ENCODE data around the gene IQSEC3.
"Not testable (repeated sequence)": the region's sequence is repeated elsewhere in the genome, so short reads cannot be mapped to it uniquely, and the experiment has no call there.

IQSEC3 gene

DNA sequence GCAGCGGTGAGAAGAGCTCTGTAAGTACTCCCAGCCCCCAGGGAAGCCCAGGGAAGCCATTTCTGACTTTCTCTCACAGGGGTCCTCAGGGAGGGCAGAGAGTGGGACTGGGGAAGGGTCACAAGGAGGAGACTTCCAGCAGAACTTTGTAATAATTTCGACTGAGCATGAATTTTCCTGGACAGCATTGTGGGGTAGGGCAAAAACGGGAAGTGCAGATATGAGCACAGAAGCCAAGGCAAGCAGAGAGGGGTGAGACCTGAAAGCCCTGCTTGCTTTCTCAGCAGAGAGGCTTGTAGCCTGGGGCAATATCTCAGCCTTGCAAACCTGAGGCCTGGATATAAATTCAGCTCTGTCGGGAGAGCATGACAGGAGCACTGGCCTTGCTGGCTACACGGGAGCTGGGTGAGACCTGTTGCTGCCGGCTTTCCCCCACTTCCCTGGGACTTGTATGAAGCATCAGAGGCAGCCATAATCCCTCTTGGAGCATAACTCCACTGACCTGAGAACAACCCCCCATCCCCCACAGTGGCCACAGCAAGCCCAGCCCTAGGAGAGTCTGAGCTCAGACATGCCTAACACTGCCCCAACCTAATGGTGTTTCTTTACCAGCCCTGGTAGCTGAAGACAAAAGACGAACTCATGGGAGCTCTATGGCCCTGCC, 9.8 kb upstream of the IQSEC3 start:
- no peak for DNase-seq (ENCODE audit: low read depth)
- H3K4me3 ChIP-seq (ENCODE audit: low read length) = no peak overlapping the region
- TF ChIP-seq, protein P1, sequence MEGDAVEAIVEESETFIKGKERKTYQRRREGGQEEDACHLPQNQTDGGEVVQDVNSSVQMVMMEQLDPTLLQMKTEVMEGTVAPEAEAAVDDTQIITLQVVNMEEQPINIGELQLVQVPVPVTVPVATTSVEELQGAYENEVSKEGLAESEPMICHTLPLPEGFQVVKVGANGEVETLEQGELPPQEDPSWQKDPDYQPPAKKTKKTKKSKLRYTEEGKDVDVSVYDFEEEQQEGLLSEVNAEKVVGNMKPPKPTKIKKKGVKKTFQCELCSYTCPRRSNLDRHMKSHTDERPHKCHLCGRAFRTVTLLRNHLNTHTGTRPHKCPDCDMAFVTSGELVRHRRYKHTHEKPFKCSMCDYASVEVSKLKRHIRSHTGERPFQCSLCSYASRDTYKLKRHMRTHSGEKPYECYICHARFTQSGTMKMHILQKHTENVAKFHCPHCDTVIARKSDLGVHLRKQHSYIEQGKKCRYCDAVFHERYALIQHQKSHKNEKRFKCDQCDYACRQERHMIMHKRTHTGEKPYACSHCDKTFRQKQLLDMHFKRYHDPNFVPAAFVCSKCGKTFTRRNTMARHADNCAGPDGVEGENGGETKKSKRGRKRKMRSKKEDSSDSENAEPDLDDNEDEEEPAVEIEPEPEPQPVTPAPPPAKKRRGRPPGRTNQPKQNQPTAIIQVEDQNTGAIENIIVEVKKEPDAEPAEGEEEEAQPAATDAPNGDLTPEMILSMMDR (conservative IDR thresholded peaks at IDR 0.05; ENCODE audit: low read length) = no peak

DNA sequence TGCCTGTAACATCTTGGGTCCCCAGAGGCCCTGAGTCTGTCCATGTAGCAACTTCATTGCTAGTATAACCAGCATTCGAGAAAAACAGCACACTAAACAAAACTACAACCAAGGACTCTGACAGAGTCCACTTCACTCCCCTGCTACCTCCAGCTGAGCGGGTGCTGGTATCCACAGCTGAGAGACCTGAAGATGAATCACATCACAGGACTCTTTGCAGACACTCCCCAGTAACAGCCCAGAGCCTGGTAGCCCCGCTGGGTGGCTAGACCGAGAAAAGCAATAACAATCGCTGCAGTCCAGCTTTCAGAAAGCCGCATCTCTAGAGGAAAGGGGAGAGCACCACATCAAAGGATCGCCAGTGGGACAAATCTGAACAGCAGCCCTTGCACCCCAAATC, 9.0 kb upstream of the IQSEC3 start:
- no peak for DNase-seq (ENCODE audit: low read depth)
- H3K4me3 ChIP-seq (ENCODE audit: low read length) = no peak overlapping the region
- TF ChIP-seq, protein P1 (conservative IDR thresholded peaks at IDR 0.05; ENCODE audit: low read length) = no peak

DNA sequence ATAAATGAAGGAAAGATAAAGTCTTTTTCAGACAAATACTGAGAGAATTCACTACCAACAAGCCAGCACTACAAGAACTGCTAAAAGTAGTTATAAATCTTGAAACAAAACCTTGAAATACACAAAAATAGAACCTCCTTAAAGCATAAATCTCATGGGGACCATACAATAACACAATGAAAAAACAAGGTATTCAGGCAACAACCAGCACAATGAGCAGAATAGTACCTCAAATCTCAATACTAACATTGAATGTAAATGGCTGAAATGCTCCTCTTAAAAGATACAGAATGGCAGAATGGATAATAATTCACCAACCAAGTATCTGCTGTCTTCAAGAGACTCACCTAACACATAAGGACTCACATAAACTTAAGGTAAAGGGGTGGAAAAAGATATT, 7.7 kb upstream of the IQSEC3 start:
- no peak for DNase-seq (ENCODE audit: low read depth)
- TF ChIP-seq, protein P1 (conservative IDR thresholded peaks at IDR 0.05; ENCODE audit: low read length) = no peak
- no peak overlapping the region for H3K4me3 ChIP-seq (ENCODE audit: low read length)

DNA sequence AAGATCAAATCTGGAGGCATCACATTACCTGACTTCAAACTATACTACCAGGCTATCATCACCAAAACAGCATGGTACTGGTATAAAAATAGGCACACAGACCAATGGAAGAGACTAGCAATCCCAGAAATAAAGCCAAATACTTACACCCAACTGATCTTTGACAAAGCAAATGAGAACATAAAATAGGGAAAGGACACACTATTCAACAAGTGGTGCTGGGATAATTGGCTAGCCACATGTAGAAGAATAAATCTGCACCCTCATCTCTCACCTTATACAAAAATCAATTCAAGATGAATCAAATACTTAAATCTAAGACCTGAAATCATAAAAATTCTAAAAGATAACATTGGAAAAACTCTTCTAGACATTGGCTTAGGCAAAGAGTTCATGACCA, 4.7 kb upstream of the IQSEC3 start:
- H3K4me3 ChIP-seq (ENCODE audit: low read length); DNase-seq (ENCODE audit: low read depth): not testable (repeated sequence)

DNA sequence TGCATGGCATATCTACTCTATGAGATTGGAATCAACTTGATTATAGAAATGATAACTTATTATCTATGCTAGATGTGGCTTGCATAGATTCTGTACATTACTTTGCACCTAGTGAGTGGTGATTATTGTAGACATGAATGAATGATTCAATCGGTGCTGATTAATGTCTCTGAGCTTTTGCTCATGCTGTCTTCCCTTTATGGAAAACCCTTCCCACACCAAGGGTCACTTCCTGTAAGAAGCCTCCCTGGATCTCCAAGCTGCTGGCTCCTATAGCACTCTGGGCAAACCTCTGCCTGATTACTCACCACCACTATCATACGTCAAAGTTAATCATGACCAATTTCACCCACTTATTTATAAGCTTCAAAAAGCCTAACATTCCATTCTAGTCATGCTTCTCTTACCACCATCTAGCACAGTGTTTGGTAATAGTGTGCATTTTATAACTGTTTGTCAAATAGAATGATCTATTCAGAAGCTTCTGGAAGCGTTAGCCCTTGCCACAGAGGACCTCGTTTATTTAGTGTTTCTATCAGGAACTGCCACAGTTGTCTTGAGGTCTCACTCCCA, 990 bp upstream of the IQSEC3 start:
- peak; percentile 58 for DNase-seq (ENCODE audit: low read depth)
- not testable (repeated sequence) for H3K4me3 ChIP-seq (ENCODE audit: low read length)

DNA sequence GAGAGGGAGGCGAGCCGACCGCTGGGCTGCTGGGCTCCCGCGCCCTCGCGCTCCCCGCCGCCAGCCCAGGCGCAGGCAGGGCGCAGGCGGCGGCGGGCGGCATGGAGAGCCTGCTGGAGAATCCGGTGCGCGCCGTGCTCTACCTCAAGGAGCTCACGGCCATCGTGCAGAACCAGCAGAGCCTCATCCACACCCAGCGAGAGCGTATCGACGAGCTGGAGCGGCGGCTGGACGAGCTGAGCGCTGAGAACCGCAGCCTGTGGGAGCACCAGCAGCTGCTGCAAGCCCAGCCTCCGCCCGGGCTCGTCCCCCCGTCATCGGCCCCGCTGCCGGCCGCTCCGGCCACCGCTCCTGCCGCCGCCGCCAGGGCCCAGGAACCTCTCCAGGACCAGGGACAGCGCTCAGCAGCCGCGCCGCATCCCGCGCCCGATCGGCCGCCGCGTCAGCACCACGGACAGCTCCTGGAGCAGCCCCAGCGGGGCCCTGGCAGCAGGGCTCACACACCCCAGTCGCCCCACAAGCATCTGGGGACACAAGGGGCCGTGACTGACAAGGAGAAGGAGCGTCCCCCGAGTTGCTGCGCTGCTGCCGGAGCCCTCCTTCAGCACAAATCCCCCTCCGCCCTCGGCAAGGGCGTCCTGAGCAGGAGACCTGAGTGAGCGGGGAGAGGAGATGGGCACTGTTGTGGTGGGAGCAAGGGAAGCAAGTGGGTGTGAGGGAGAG, 376 bp downstream of the IQSEC3 start:
- peak overlapping the region; percentile 20; the same call in 1 of the 2 replicates for H3K4me3 ChIP-seq (ENCODE audit: low read length)
- peak; percentile 25 for DNase-seq (ENCODE audit: low read depth)

DNA sequence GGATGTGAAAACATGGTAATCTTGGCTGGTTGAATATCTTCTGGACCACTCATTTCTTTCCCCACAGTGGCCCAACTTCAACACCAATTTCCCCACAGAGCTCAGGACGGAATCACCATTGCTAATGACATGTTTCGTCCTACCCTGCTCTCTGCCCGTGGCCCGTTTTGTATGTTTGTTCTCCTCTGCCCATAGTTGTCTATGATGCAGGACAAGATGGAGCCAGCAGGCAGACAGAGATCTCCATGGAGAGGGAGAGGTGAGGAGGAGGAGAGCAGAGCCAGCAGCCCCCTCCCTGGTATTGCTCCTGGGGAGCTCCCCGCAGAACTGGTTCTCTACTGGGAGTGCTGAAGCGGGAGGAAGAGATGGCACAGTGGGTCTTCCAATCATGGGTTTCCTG, 3.1 kb downstream of the IQSEC3 start:
- not testable (repeated sequence) for H3K4me3 ChIP-seq (ENCODE audit: low read length); DNase-seq (ENCODE audit: low read depth)

DNA sequence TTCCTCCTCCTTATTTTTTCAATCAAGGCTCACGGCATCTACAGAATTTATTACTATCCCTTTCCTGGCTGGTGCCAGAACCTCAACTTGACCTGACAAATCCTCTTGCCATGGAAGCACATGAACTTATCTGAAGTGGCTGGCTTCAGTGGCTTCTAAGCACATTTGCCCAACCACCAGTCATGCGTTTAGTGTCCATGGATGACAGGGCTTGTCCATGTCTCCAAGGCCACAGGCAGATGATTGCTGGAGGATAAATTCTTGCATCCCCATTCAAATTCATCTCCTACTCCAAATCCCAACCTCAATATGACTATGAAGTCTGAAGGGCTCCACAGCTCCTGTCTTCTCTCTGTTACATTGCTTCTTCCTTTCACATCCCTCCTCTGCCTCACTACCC, 4.0 kb downstream of the IQSEC3 start:
- H3K4me3 ChIP-seq (ENCODE audit: low read length); DNase-seq (ENCODE audit: low read depth): not testable (repeated sequence)

DNA sequence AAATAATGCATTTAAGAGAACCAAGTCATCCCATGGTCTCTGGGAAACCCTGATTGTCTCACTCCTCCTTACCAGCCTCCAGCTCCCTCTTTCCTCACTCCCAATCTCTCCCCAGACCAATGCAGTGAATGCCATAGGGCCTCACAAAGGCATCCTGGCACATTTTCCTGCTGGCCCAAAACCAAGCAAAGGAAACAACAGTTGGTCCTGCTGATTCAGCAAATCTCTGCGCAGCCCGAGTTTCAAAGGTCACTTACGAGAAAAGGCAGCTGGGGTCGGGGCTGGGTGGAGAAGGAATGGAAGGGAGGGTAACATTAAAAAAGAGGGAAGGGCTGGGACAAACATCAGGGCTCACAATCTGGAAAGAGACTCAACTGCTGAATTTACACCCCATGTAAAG, 5.5 kb downstream of the IQSEC3 start:
- not testable (repeated sequence) for H3K4me3 ChIP-seq (ENCODE audit: low read length); DNase-seq (ENCODE audit: low read depth)

DNA sequence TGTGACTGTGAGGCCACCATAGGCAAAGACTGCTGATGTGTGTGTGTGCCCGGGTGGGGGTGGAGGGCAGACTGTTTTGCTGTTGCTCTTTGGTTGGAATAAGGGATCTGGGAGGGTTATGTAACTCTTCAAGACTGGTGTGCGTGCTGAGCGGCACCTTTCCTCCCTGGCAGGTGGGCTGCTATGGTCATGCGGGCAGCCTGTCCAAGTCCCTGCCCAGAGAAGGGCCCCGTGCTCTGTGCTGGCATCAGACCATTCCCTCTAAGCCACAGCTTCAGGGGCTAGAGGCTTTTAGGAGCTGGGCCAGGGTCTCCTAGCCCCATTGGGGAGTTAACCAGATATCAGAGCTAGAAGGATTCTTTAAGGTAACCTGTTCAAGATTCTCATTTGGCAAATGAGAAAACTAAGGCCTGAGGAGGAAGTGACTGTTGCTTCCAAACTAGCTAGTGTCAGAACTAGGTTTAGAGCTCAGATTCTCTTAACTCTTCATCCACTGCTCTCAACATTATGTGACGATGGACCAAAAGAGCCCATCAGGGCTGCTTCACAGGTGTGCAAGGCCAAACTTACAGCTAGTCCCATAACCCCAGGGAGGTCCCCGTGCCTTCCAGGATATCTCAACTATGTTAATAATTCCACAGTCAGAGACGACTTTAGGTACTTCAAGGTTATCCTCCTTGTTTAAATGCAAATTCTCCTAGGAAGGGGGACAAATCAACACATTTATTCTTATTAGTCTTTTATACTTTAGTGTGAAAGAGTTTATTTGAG, 8.0 kb downstream of the IQSEC3 start:
- DNase-seq (ENCODE audit: low read depth) = not testable (repeated sequence)

DNA sequence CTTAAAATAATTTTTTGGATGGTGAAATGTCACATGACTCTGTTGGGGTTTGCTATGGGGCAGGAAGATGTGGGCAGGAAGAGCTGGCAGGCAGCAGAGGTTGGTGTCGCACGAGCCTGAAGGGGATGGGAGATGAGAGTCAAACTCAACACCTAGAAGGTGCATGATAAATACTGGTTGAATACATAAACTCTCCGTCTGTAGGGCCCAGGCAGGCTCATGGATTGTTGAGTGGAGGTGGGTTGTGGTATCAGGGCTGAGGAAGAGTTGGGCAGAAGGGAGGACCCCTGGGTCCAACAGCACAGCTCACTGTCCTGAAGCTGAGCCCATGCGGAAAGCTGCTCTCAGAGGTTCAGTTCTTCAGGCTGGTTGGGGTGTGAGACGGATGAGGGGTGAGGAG, 9.0 kb downstream of the IQSEC3 start:
- DNase-seq (ENCODE audit: low read depth); H3K4me3 ChIP-seq (ENCODE audit: low read length): not testable (repeated sequence)

More for the DNA sequence above, 8.0 kb downstream of the IQSEC3 start:
- H3K4me3 ChIP-seq (ENCODE audit: low read length) = not testable (repeated sequence)

DNA sequence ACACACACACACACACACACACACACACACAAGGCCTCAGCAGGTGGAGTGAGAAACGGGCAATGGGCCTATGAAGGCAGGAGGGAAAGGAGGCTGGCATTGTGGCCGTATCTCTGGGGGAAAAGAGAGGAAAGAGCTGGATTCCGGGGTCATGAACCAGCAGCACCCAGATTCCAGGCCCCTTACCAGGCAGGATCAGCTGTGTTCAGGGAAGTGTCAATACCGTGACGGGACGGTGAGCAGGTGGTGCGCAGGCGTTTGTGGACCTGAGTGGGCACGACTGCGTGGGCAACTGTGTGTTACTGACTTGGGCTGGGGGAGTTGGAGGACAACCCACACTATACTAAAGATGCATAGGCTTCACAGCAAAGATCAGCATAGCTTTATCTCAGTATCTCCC, 9.5 kb downstream of the IQSEC3 start:
- not testable (repeated sequence) for H3K4me3 ChIP-seq (ENCODE audit: low read length); DNase-seq (ENCODE audit: low read depth)

DNA sequence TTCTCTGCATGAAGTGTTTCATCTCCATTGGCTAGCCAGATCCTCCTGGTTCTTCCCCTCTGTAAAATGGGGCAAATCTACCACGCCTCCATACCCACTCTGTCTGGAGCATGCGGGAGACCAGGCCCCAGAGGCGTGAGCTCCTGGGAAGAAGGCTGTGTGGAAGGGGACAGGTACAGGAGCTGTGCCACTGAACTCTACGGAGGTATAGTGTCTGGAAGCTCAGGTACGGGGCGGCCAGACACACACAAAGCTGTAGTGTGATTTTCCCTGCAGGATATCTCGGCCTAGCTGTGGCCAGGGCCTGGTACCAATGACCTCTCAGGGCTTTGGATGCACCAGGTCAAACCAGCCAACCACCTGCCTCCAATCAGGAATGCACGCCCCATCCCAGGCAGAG, 10.0 kb downstream of the IQSEC3 start:
- not testable (repeated sequence) for DNase-seq (ENCODE audit: low read depth)

DNA sequence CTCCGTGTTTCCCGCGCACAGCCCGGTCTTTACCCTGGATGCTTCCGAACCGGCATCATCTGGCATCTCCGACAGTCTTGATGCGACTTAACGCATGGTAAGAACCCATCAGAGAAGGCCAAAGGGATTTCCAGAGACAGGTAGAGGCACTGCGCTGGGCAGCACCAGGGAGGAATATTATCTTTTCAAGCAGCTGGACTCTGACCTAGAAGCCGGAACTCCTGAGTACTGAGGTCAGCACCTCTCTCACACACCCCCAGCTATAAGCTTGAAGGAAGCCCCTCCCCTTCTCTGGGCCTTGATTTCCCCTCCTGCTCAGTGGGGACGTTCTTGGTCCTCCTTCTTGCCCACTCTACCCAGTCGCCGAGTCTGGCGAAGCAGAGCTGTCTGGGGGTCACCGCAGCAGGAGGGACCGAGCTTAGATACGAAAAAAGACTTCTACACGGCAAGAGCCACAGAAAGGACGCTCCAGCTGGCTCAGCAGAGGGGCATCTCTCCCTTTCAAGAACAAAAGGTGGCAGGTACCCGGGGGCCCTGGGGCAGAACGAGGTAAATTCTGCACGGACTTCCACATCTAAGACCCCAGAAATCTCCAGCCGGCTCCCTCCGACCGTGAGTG, 10.6 kb downstream of the IQSEC3 start:
- H3K4me3 ChIP-seq (ENCODE audit: low read length); DNase-seq (ENCODE audit: low read depth): not testable (repeated sequence)

More for the DNA sequence above, 10.0 kb downstream of the IQSEC3 start:
- not testable (repeated sequence) for H3K4me3 ChIP-seq (ENCODE audit: low read length)

DNA sequence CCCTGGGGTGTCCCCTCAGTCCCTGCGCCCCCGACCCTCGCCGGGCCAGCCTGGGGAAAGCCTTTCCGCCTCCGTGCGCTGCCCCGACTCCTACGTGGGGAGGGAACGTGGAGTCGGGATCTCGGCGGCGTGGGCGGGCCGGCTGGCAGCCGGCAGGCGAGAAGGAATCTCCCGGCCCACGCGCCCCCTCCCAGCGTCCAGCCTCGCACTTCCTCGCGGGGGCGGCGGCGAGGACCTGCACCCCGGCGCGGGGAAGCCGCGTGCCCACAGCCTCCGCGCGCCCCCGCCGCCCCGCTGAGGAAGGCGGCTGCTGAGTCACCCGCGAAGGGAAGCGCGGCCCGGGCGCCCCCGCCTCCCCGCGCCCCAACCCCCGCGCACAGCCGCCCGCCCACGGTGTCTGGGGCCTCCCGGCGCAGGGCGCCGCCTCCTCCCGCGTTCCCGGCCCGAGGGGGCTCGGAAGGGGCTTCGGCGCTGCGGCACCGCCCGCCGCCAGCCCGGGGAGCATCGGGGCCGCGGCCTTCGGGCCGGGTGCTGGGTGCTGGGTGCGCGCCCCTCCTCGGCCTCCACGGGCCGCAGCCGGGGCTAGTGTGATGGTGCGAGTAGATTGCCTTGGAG, 11.3 kb downstream of the IQSEC3 start:
- not testable (repeated sequence) for H3K4me3 ChIP-seq (ENCODE audit: low read length); DNase-seq (ENCODE audit: low read depth)

Data from AG10803 (cell line).